Endothelial cell of umbilical vein (primary cell): ENCODE measurements around the gene PTGS1.

Experiments
- EZH2 ChIP-seq: IDR thresholded peaks from 2 replicates; pipeline ENCODE4 v1.6.1; 2012; ENCODE audit warnings: borderline replicate concordance, low read depth, mild to moderate bottlenecking, moderate library complexity, low read length, inconsistent platforms; ENCODE audit not compliant: severe bottlenecking
- FOS ChIP-seq: IDR thresholded peaks from 2 replicates; pipeline ENCODE4 v1.6.1; 2011; ENCODE audit warnings: mild to moderate bottlenecking, low read length, moderate library complexity, borderline replicate concordance; ENCODE audit not compliant: insufficient read depth
- GATA2 ChIP-seq: IDR thresholded peaks from 2 replicates; pipeline ENCODE4 v1.7.0; 2011; ENCODE audit warnings: low read depth, mild to moderate bottlenecking, moderate library complexity, mixed read lengths, low read length; ENCODE audit not compliant: insufficient read length, insufficient read depth
- JUN ChIP-seq: IDR thresholded peaks from 2 replicates; pipeline ENCODE4 v1.6.1; 2011; ENCODE audit warnings: borderline replicate concordance, low read depth; ENCODE audit not compliant: insufficient read length, insufficient read depth
- MYC ChIP-seq: IDR thresholded peaks from one replicate; pipeline ENCODE4 v1.6.1; 2011; ENCODE audit warnings: mild to moderate bottlenecking, low read depth, low read length
- POLR2A ChIP-seq: IDR thresholded peaks from 2 replicates; pipeline ENCODE4 v1.6.1; 2012; ENCODE audit warnings: low read depth, mild to moderate bottlenecking, control low read depth, low read length
- POLR2AphosphoS5 ChIP-seq: IDR thresholded peaks from 2 replicates; pipeline ENCODE4 v1.6.1; 2012; ENCODE audit warnings: low read depth, mild to moderate bottlenecking, control low read depth, low read length, moderate library complexity; ENCODE audit not compliant: insufficient read depth
- TF ChIP-seq, protein P1 (sequence below), 2 donors: IDR thresholded peaks; 1 replicate in 1 of 2; 2 replicates in 1 of 2; pipeline ENCODE4 v1.5.1; 2011; ENCODE audit warnings: low read length in 2 of 2, mild to moderate bottlenecking in 2 of 2, moderate library complexity in 2 of 2, control low read depth in 1 of 2, inconsistent platforms in 1 of 2, low read depth in 1 of 2; ENCODE audit not compliant: insufficient read depth in 1 of 2; ENCODE audit errors: extremely low read depth in 1 of 2
- TF ChIP-seq, protein P2 (sequence below): IDR thresholded peaks from 2 replicates; pipeline ENCODE4 v1.6.1; 2011; ENCODE audit not compliant: insufficient read depth, insufficient read length

DNA sequence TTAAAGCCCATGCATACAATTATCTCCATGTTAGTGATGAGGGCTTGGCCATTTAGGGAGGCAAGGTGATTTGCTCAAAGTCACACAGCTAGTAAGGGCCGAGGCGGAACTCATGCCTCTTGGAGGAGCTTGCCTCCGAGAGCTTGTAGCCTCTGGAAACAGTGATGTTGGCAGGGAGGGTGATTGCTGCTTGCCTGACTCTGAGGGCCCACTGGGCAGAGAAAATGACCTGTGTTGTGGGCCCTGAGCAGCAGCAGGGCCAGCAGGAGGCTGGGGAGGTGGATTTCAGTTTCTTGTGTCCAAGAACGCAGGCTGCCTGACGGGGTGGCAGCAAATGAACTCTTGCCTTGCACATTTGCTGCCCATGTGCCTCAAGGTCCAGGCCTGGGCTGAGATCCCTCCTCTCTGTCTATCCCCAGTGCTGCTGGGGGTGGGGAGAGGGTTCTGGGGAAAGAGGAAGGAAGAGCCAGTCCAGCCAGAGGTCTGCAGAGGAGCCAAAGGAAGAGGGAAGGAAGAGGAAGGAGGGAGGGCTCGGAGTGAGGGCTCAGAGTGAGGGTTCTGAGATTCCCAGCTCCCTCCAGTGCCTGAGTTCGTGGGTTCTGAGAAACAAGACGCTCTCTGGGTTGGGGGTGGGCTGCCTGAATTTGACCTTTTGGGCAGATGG is 16.2 kb upstream of the PTGS1 start:
- TF ChIP-seq, protein P1, sequence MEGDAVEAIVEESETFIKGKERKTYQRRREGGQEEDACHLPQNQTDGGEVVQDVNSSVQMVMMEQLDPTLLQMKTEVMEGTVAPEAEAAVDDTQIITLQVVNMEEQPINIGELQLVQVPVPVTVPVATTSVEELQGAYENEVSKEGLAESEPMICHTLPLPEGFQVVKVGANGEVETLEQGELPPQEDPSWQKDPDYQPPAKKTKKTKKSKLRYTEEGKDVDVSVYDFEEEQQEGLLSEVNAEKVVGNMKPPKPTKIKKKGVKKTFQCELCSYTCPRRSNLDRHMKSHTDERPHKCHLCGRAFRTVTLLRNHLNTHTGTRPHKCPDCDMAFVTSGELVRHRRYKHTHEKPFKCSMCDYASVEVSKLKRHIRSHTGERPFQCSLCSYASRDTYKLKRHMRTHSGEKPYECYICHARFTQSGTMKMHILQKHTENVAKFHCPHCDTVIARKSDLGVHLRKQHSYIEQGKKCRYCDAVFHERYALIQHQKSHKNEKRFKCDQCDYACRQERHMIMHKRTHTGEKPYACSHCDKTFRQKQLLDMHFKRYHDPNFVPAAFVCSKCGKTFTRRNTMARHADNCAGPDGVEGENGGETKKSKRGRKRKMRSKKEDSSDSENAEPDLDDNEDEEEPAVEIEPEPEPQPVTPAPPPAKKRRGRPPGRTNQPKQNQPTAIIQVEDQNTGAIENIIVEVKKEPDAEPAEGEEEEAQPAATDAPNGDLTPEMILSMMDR (IDR thresholded peaks at IDR 0.05; ENCODE audit: extremely low read depth in 1 of 2, insufficient read depth in 1 of 2, low read depth in 1 of 2, low read length in 2 of 2) = no peak
- no peak for TF ChIP-seq EZH2
- TF ChIP-seq POLR2AphosphoS5 = no peak
- no peak for TF ChIP-seq POLR2A
- TF ChIP-seq, protein P2, sequence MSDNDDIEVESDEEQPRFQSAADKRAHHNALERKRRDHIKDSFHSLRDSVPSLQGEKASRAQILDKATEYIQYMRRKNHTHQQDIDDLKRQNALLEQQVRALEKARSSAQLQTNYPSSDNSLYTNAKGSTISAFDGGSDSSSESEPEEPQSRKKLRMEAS = no peak
- TF ChIP-seq FOS = no peak
- no peak for TF ChIP-seq JUN
- no peak for TF ChIP-seq MYC
- TF ChIP-seq GATA2 = no peak
